T-cell (primary cell): ENCODE data around the gene ELOF1. TPM values are rescaled to one million over a fixed set of nuclear protein-coding genes. Genes with fewer than 3 reads are reported as not detected.

Experiments used
- ATAC-seq, 4 experiments: fragments of 200-7000 bp in 3 of 4; fragments of 150-1000 bp in 1 of 4; cut with Tn5 transposase; replicated peaks in 1 of 4; 1 replicate in 3 of 4; 2 replicates in 1 of 4; pipeline ENCODE4 v1.10.0; 2021; ENCODE audit warnings: moderate library complexity in 3 of 4, mild to moderate bottlenecking in 2 of 4, moderate number of reproducible peaks in 1 of 4
- CTCF ChIA-PET, 2 donors: fragments of 300-600 bp; sonication (Branson Sonifier 250); formaldehyde crosslinking; loops; one replicate each; lab custom pipeline; 2022; ENCODE audit warnings: antibody characterized with exemption in 2 of 2; lab: Charles Lee
- POLR2A ChIA-PET, 2 donors: fragments of 300-600 bp; sonication (Branson Sonifier 250); formaldehyde crosslinking; loops; one replicate each; lab custom pipeline; 2022; ENCODE audit warnings: antibody characterized with exemption in 2 of 2; lab: Charles Lee
- DNase-seq, 35 experiments: peaks; one replicate each; pipeline versions ENCODE4 v3.0.0 to v3.0.0-alpha.2; 2013 to 2023
- H3K27ac ChIP-seq: one replicate; pipeline ENCODE4 v1.5.1; 2013; ENCODE audit warnings: low read length
- H3K27me3 ChIP-seq, 2 experiments: replicated peaks in 1 of 2; 1 replicate in 1 of 2; 2 replicates in 1 of 2; pipeline versions ENCODE4 v1.6.1 to v1.7.0; 2013; ENCODE audit warnings: low read length in 1 of 2, mixed read lengths in 1 of 2; ENCODE audit not compliant: control insufficient read depth in 2 of 2, insufficient read depth in 2 of 2; ENCODE audit errors: extremely low read depth in 1 of 2
- H3K36me3 ChIP-seq, 2 donors: 1 replicate in 1 of 2; 2 replicates in 1 of 2; pipeline versions ENCODE4 v1.6.1 to v1.7.0; 2013; ENCODE audit warnings: low read length in 1 of 2; ENCODE audit not compliant: control insufficient read depth in 2 of 2, insufficient read depth in 1 of 2; ENCODE audit errors: extremely low read depth in 1 of 2
- H3K4me1 ChIP-seq, 2 experiments: 1 replicate in 1 of 2; 2 replicates in 1 of 2; pipeline versions ENCODE4 v1.6.1 to v1.7.0; 2013; ENCODE audit warnings: low read length in 2 of 2, mixed read lengths in 1 of 2; ENCODE audit not compliant: insufficient read depth in 2 of 2, control insufficient read depth in 1 of 2; ENCODE audit errors: extremely low read depth in 1 of 2
- H3K4me3 ChIP-seq, 2 donors: 1 replicate in 1 of 2; 2 replicates in 1 of 2; pipeline versions ENCODE4 v1.5.1 to v1.7.0; 2013; ENCODE audit warnings: mild to moderate bottlenecking in 2 of 2, low read length in 1 of 2, moderate library complexity in 1 of 2; ENCODE audit not compliant: control insufficient read depth in 1 of 2; ENCODE audit errors: extremely low read depth in 1 of 2
- H3K9me3 ChIP-seq: 2 replicates; pipeline ENCODE4 v1.7.0; 2013
- H3K27ac Mint-ChIP-seq, 2 donors: one replicate each; pipeline ENCODE4 v1.8.0; 2020 to 2021; ENCODE audit warnings: mild to moderate bottlenecking in 2 of 2, mixed read lengths in 2 of 2
- H3K27me3 Mint-ChIP-seq, 2 donors: one replicate each; pipeline ENCODE4 v1.8.0; 2021 to 2022; ENCODE audit warnings: mixed read lengths in 2 of 2
- H3K36me3 Mint-ChIP-seq: one replicate; pipeline ENCODE4 v1.8.0; 2021; ENCODE audit warnings: mixed read lengths
- H3K4me1 Mint-ChIP-seq, 3 donors: one replicate each; pipeline ENCODE4 v1.8.0; 2020 to 2022; ENCODE audit warnings: mixed read lengths in 3 of 3, mild to moderate bottlenecking in 1 of 3
- H3K4me3 Mint-ChIP-seq, 3 donors: one replicate each; pipeline ENCODE4 v1.8.0; 2020 to 2022; ENCODE audit warnings: mild to moderate bottlenecking in 3 of 3, mixed read lengths in 3 of 3, moderate library complexity in 3 of 3
- H3K9me3 Mint-ChIP-seq, 3 donors: one replicate each; pipeline ENCODE4 v1.8.0; 2020 to 2022; ENCODE audit warnings: mixed read lengths in 3 of 3
- WGBS: methylation state at CpG from one replicate; pipeline ENCODE4 v1.1.5; 2013; ENCODE audit warnings: missing lambda C conversion rate; ENCODE audit not compliant: insufficient coverage; 5-methylcytosine and 5-hydroxymethylcytosine counted together
- total RNA-seq, 35 experiments: library from RNA in 6 of 35; stranded (reverse) in 6 of 35; fragments of 120-200 nt in 1 of 35; gene quantifications; one replicate each; pipeline versions ENCODE4 v1.2.1 to v1.2.4 and lab custom pipeline; 2013 to 2026

Gene ELOF1
- total RNA-seq, 5 donors from 2014 or later (not counting 1 experiment from before 2014, with no cell fraction given) = 38.3 to 48.2 (median 46.6) TPM

DNA sequence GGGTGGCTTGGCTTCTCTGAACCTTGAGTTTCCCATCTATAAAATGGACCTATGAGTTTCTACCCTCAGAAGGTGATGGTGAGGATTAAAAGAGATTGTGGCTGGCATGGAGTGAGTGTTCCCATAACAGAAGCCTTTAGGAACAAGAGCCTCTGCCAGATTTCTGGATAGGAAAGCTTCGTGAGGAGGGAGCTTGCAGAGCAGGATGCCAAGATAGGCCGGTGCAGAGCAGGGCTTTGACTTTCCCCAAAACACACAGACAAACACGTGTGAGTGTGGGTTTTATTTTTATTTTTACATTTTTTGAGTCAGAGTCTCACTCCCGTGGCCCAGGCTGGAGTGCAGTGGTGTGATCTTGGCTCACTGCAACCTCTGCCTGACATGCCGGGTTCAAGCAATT, 24.1 kb downstream of the ELOF1 start:
- no peak overlapping the region for H3K27ac Mint-ChIP-seq
- peaks cover 10 to 13% of the 10 kb centered on the region in 2 donors for H3K27me3 Mint-ChIP-seq

DNA sequence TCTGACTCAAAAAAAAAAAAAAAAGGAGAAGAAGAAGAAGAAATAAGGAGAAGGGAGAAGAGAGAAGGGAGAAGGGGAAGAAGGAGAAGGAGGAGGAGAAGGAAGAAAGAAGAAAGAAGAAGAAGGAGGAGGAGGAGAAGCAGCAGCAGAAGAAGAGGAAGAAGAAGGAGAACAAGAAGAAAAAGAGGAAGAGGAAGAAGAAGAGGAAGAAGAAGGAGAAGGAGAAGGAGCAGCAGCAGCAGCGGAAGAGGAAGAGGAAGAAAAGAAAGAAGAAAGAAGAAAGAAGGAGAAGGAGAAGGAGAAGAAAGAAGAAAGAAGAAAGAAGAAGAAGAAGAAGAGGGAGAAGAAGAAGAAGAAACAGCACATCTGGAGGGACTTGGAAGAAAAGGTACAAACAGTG, 24.5 kb downstream of the ELOF1 start:
- ChIA-PET POLR2A (no interaction called here), CTCF (no interaction called here)
- ATAC-seq = no peak
- 50% methylated on average over 1 of the region's 1 CpG for WGBS
- no peaks in the 10 kb centered on the region for H3K9me3 Mint-ChIP-seq
- no peak overlapping the region for H3K27ac Mint-ChIP-seq
- Histone ChIP-seq H3K4me1 (peaks cover 0 to 13% of the 10 kb centered on the region in 2 experiments), H3K9me3 (no peaks in the 10 kb centered on the region), H3K27ac (no peak overlapping the region), H3K4me3 (no peak overlapping the region), H3K27me3 (peaks cover 0 to 18% of the 10 kb centered on the region in 2 experiments), H3K36me3 (no peaks in the 10 kb centered on the region)
- peaks cover 10 to 13% of the 10 kb centered on the region in 2 donors for H3K27me3 Mint-ChIP-seq
- DNase-seq = no peak
- peak overlapping the region in 1 of 3 donors; percentile 81 for H3K4me3 Mint-ChIP-seq
- no peaks in the 10 kb centered on the region for H3K36me3 Mint-ChIP-seq
- peaks cover 12 to 21% (median 21%) of the 10 kb centered on the region in 3 donors for H3K4me1 Mint-ChIP-seq

More for the DNA sequence above, 24.1 kb downstream of the ELOF1 start:
- WGBS = 71% methylated on average over 2 of the region's 5 CpGs
- H3K4me3 ChIP-seq = no peak overlapping the region
- no peaks in the 10 kb centered on the region for H3K36me3 Mint-ChIP-seq
- no peak overlapping the region for H3K27ac ChIP-seq
- H3K4me1 ChIP-seq = peaks cover 0 to 15% of the 10 kb centered on the region in 2 experiments
- H3K36me3 ChIP-seq = no peaks in the 10 kb centered on the region
- H3K4me1 Mint-ChIP-seq = peaks cover 12 to 21% (median 21%) of the 10 kb centered on the region in 3 donors
- CTCF ChIA-PET = interaction anchor here in 1 of 2 donors (0.6 kb wide), 1 partner anchor 38 kb away, joined by 4 read pairs; no protein-coding TSS in a partner anchor
- H3K27me3 ChIP-seq = peaks cover 0 to 22% of the 10 kb centered on the region in 2 experiments
- peak overlapping the region in 2 of 3 donors; percentile 48 to 81 for H3K4me3 Mint-ChIP-seq
- DNase-seq = no peak
- H3K9me3 Mint-ChIP-seq = no peaks in the 10 kb centered on the region
- H3K9me3 ChIP-seq = no peaks in the 10 kb centered on the region
- no peak for ATAC-seq
- POLR2A ChIA-PET = interaction anchor here in 1 of 2 donors (0.6 kb wide), 1 partner anchor 150 kb away, joined by 4 read pairs; no protein-coding TSS in a partner anchor

DNA sequence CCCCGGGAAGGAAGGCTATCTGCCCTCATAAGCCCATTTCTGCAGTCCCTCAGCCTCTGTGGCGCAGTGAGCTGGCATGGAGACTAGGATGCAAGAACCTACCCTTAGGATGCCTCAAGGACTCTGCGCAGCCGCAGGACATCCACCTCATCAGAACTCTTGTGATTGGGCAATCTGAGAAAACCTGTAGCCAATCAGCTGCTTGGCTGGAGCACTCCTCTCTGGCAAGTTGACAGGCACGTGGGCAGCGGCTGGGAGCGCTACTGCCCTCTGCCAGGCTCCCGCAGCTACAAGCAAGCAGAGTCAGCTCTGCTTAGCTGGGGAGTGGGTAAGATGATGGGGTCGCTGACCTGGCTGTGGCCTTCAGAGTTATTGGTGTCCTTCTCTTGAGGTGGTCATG, 28.6 kb downstream of the ELOF1 start:
- H3K27ac Mint-ChIP-seq = no peak overlapping the region
- ATAC-seq = no peak

GRCh38 chr19:11528551-11529341, 30.3 kb downstream of the ELOF1 start, which contains the start of gene ECSIT:
Gene ECSIT (minus strand): TSS chr19:11529134. CDS start chr19:11519170, 9,964 bp downstream.
- WGBS = under 1% methylated on average over 45 of the region's 47 CpGs
- Mint-ChIP-seq H3K27ac (peak within 1 kb of the TSS; percentile 90 to 95), H3K27me3 (no peaks in the 10 kb centered on the region), H3K36me3 (peaks cover 5% of the 10 kb centered on the region), H3K9me3 (no peaks in the 10 kb centered on the region), H3K4me1 (peaks cover 21 to 23% (median 22%) of the 10 kb centered on the region in 3 donors), H3K4me3 (peak within 1 kb of the TSS; percentile 91 to 97 (median 95))
- no peaks in the 10 kb centered on the region for H3K9me3 ChIP-seq
- peak within 1 kb of the TSS; percentile 87 for H3K27ac ChIP-seq
- POLR2A ChIA-PET = interaction anchor here (0.5 to 0.7 kb wide), 3 partner anchors 24 to 630 kb away, joined by 4 to 8 read pairs (median 4); no protein-coding TSS in a partner anchor
- H3K4me3 ChIP-seq = peak within 1 kb of the TSS; percentile 85 to 96
- peaks cover 0 to 4% of the 10 kb centered on the region in 2 donors for H3K36me3 ChIP-seq
- DNase-seq = peak; percentile 81 to 95 (median 90)
- CTCF ChIA-PET = interaction anchor here in 1 of 2 donors (0.5 to 1.4 kb wide), 5 partner anchors 30 to 1039 kb away, joined by 3 to 6 read pairs (median 4); partner anchors contain the start of genes ELOF1 and ZNF491
- H3K27me3 ChIP-seq = no peaks in the 10 kb centered on the region
- ATAC-seq = peak; percentile 99 to 100 (median 100)
- H3K4me1 ChIP-seq = peaks cover 6 to 20% of the 10 kb centered on the region in 2 experiments

More for the DNA sequence above, 28.6 kb downstream of the ELOF1 start:
- Histone ChIP-seq H3K36me3 (peaks cover 0 to 4% of the 10 kb centered on the region in 2 donors), H3K27me3 (no peaks in the 10 kb centered on the region), H3K9me3 (no peaks in the 10 kb centered on the region), H3K27ac (no peak overlapping the region), H3K4me1 (peaks cover 6 to 20% of the 10 kb centered on the region in 2 experiments), H3K4me3 (no peak overlapping the region)
- CTCF ChIA-PET = no interaction called here
- peaks cover 22 to 31% (median 29%) of the 10 kb centered on the region in 3 donors for H3K4me1 Mint-ChIP-seq
- peaks cover 5% of the 10 kb centered on the region for H3K36me3 Mint-ChIP-seq
- 36% methylated on average over 5 of the region's 9 CpGs for WGBS
- no peak overlapping the region for H3K4me3 Mint-ChIP-seq
- no peaks in the 10 kb centered on the region for H3K27me3 Mint-ChIP-seq
- DNase-seq = peak in 6 of 35 experiments; percentile 7 to 40 (median 16)
- POLR2A ChIA-PET = no interaction called here
- H3K9me3 Mint-ChIP-seq = no peaks in the 10 kb centered on the region

- H3K27ac ChIP-seq = no peak overlapping the region
- H3K4me3 ChIP-seq = no peak overlapping the region
- Mint-ChIP-seq H3K4me1 (peaks cover 0 to 5% (median 0%) of the 10 kb centered on the region in 3 donors), H3K36me3 (peaks cover 31% of the 10 kb centered on the region), H3K27ac (peak overlapping the region in 1 of 2 donors; percentile 4), H3K9me3 (no peaks in the 10 kb centered on the region), H3K4me3 (no peak overlapping the region), H3K27me3 (no peaks in the 10 kb centered on the region)
- ChIA-PET CTCF (no interaction called here), POLR2A (no interaction called here)
- DNase-seq (no peak), ATAC-seq (no peak)
- H3K27me3 ChIP-seq = no peaks in the 10 kb centered on the region
- no peaks in the 10 kb centered on the region for H3K9me3 ChIP-seq
- WGBS = 92% methylated on average over 9 of the region's 9 CpGs
- H3K4me1 ChIP-seq = no peaks in the 10 kb centered on the region
- peaks cover 3 to 28% of the 10 kb centered on the region in 2 donors for H3K36me3 ChIP-seq
Observed at GRCh38 chr19:11519138-11519537, 39.9 kb downstream of the ELOF1 start.

- H3K9me3 ChIP-seq = no peaks in the 10 kb centered on the region
- Mint-ChIP-seq H3K27me3 (no peaks in the 10 kb centered on the region), H3K9me3 (no peaks in the 10 kb centered on the region), H3K36me3 (peaks cover 28% of the 10 kb centered on the region), H3K27ac (no peak overlapping the region), H3K4me3 (no peak overlapping the region), H3K4me1 (no peaks in the 10 kb centered on the region)
- H3K27ac ChIP-seq = no peak overlapping the region
- ChIA-PET CTCF (no interaction called here), POLR2A (no interaction called here)
- no peaks in the 10 kb centered on the region for H3K4me1 ChIP-seq
- DNase-seq (no peak), ATAC-seq (no peak)
- H3K27me3 ChIP-seq = no peaks in the 10 kb centered on the region
- WGBS = 96% methylated on average over 18 of the region's 20 CpGs
- H3K36me3 ChIP-seq = peaks cover 7 to 38% of the 10 kb centered on the region in 2 donors
- no peak overlapping the region for H3K4me3 ChIP-seq
Observed at GRCh38 chr19:11513946-11514345, 45.1 kb downstream of the ELOF1 start.
